H9 (cell line): ENCODE results near the gene ARL16. TPM values are rescaled to one million over a fixed set of nuclear protein-coding genes. Genes with fewer than 3 reads are reported as not detected.

Experiments used
- DNase-seq: peaks from one replicate; pipeline ENCODE4 v3.0.0-alpha.2; 2017
- H2AFZ ChIP-seq: one replicate; pipeline ENCODE4 v1.6.1; 2013; ENCODE audit warnings: mild to moderate bottlenecking, low read length, control low read depth, moderate library complexity
- H2AK5ac ChIP-seq: 2 replicates; pipeline ENCODE4 v1.6.1; 2013; ENCODE audit warnings: low read length, control low read depth, mixed read lengths; ENCODE audit not compliant: insufficient read length
- H2BK120ac ChIP-seq: one replicate; pipeline ENCODE4 v1.6.1; 2013; ENCODE audit warnings: low read depth, mild to moderate bottlenecking, low read length, control low read depth, inconsistent platforms; ENCODE audit not compliant: poor library complexity, severe bottlenecking
- H2BK12ac ChIP-seq: 2 replicates; pipeline ENCODE4 v1.6.1; 2013; ENCODE audit warnings: low read length, control low read depth, mixed read lengths, low read depth; ENCODE audit not compliant: insufficient read length
- H2BK15ac ChIP-seq: 2 replicates; pipeline ENCODE4 v1.6.1; 2013; ENCODE audit warnings: low read depth, low read length, control low read depth
- H2BK20ac ChIP-seq: one replicate; pipeline ENCODE4 v1.6.1; 2013; ENCODE audit warnings: low read depth, mild to moderate bottlenecking, low read length, control low read depth, inconsistent platforms; ENCODE audit not compliant: poor library complexity, severe bottlenecking
- H2BK5ac ChIP-seq: 2 replicates; pipeline ENCODE4 v1.6.1; 2013; ENCODE audit warnings: low read length, control low read depth, mixed read lengths; ENCODE audit not compliant: insufficient read length
- H3K14ac ChIP-seq: 2 replicates; pipeline ENCODE4 v1.6.1; 2013; ENCODE audit warnings: low read length, control low read depth; ENCODE audit not compliant: insufficient read depth
- H3K18ac ChIP-seq: 2 replicates; pipeline ENCODE4 v1.6.1; 2013; ENCODE audit warnings: low read depth, mild to moderate bottlenecking, mixed read lengths, low read length, control low read depth; ENCODE audit not compliant: insufficient read length
- H3K23ac ChIP-seq: 2 replicates; pipeline ENCODE4 v1.6.1; 2013; ENCODE audit warnings: low read length, control low read depth, mixed read lengths, low read depth; ENCODE audit not compliant: insufficient read length
- H3K23me2 ChIP-seq: 2 replicates; pipeline ENCODE4 v1.6.1; 2013; ENCODE audit warnings: low read depth, mild to moderate bottlenecking, mixed read lengths, low read length, control low read depth; ENCODE audit not compliant: insufficient read length, poor library complexity, severe bottlenecking
- H3K27ac ChIP-seq: 2 replicates; pipeline ENCODE4 v1.5.1; 2013; ENCODE audit warnings: low read length, control low read depth, mixed read lengths, low read depth; ENCODE audit not compliant: insufficient read length
- H3K27me3 ChIP-seq: 2 replicates; pipeline ENCODE4 v1.6.1; 2013; ENCODE audit warnings: low read length, control low read depth, inconsistent platforms; ENCODE audit not compliant: insufficient read depth
- H3K4ac ChIP-seq: 2 replicates; pipeline ENCODE4 v1.6.1; 2013; ENCODE audit warnings: low read depth, mild to moderate bottlenecking, control low read depth, inconsistent platforms, low read length, moderate library complexity
- H3K4me1 ChIP-seq: 2 replicates; pipeline ENCODE4 v1.6.1; 2013; ENCODE audit warnings: low read length, control low read depth, inconsistent platforms; ENCODE audit not compliant: insufficient read depth
- H3K4me2 ChIP-seq: 2 replicates; pipeline ENCODE4 v1.6.1; 2013; ENCODE audit warnings: low read length, control low read depth, mixed read lengths; ENCODE audit not compliant: insufficient read length, insufficient read depth
- H3K56ac ChIP-seq: 2 replicates; pipeline ENCODE4 v1.6.1; 2013; ENCODE audit warnings: low read depth, mild to moderate bottlenecking, mixed read lengths, low read length, control low read depth; ENCODE audit not compliant: insufficient read length
- H3K79me1 ChIP-seq: 2 replicates; pipeline ENCODE4 v1.6.1; 2013; ENCODE audit warnings: low read depth, mild to moderate bottlenecking, moderate library complexity, low read length, control low read depth, inconsistent platforms; ENCODE audit not compliant: insufficient read depth, poor library complexity, severe bottlenecking
- H3K79me2 ChIP-seq: 2 replicates; pipeline ENCODE4 v1.6.1; 2013; ENCODE audit warnings: low read length, control low read depth, inconsistent platforms; ENCODE audit not compliant: insufficient read depth
- H3K9ac ChIP-seq: 2 replicates; pipeline ENCODE4 v1.6.1; 2013; ENCODE audit warnings: low read length, control low read depth, mixed read lengths; ENCODE audit not compliant: insufficient read length; ENCODE audit errors: extremely low read depth
- H3K9me3 ChIP-seq: one replicate; pipeline ENCODE4 v1.6.1; 2013; ENCODE audit warnings: low read depth, low read length, inconsistent platforms; ENCODE audit not compliant: control insufficient read depth
- H3T11ph ChIP-seq: one replicate; pipeline ENCODE4 v1.6.1; 2013; ENCODE audit warnings: mild to moderate bottlenecking, low read length, control low read depth, inconsistent platforms
- H4K20me1 ChIP-seq: one replicate; pipeline ENCODE4 v1.6.1; 2013; ENCODE audit not compliant: control insufficient read depth, insufficient read length, insufficient read depth
- H4K5ac ChIP-seq: 2 replicates; pipeline ENCODE4 v1.6.1; 2013; ENCODE audit warnings: low read depth, mild to moderate bottlenecking, mixed read lengths, low read length, control low read depth; ENCODE audit not compliant: insufficient read length
- H4K8ac ChIP-seq: replicated peaks from 2 replicates; pipeline ENCODE4 v1.6.1; 2013; ENCODE audit warnings: low read length, control low read depth, mixed read lengths, low read depth; ENCODE audit not compliant: insufficient read length
- H4K91ac ChIP-seq: 2 replicates; pipeline ENCODE4 v1.6.1; 2013; ENCODE audit warnings: low read depth, mild to moderate bottlenecking, moderate library complexity, mixed read lengths, low read length, control low read depth; ENCODE audit not compliant: insufficient read length
- H3K27ac Mint-ChIP-seq, 3 experiments: 2 replicates in 2 of 3; 3 replicates in 1 of 3; pipeline ENCODE4 v1.8.0; 2020 to 2021; ENCODE audit warnings: mixed read lengths in 3 of 3, mild to moderate bottlenecking in 1 of 3, moderate library complexity in 1 of 3
- H3K27me3 Mint-ChIP-seq: 2 replicates; pipeline ENCODE4 v1.8.0; 2021; ENCODE audit warnings: low read depth, mild to moderate bottlenecking, moderate library complexity, mixed read lengths
- H3K36me3 Mint-ChIP-seq, 3 experiments: 2 replicates in 2 of 3; 3 replicates in 1 of 3; pipeline ENCODE4 v1.8.0; 2020 to 2021; ENCODE audit warnings: low read depth in 3 of 3, mixed read lengths in 3 of 3; ENCODE audit not compliant: insufficient read depth in 1 of 3
- H3K4me1 Mint-ChIP-seq, 2 experiments: 2 replicates each; pipeline ENCODE4 v1.8.0; 2020; ENCODE audit warnings: mixed read lengths in 2 of 2
- H3K4me3 Mint-ChIP-seq, 2 experiments: 2 replicates in 1 of 2; 3 replicates in 1 of 2; pipeline ENCODE4 v1.8.0; 2020 to 2021; ENCODE audit warnings: mild to moderate bottlenecking in 2 of 2, mixed read lengths in 2 of 2, moderate library complexity in 1 of 2
- H3K9me3 Mint-ChIP-seq, 2 experiments: 2 replicates in 1 of 2; 3 replicates in 1 of 2; pipeline ENCODE4 v1.8.0; 2020; ENCODE audit warnings: mild to moderate bottlenecking in 2 of 2, mixed read lengths in 2 of 2, moderate library complexity in 1 of 2
- WGBS: extraction: QIAGEN DNeasy Blood & Tissue Kit; methylation state at CpG from one replicate; pipeline ENCODE4 v1.1.7; 2013; ENCODE audit warnings: missing lambda C conversion rate, low lambda C conversion rate, mixed read lengths; ENCODE audit not compliant: insufficient read length; ENCODE audit errors: extremely low coverage; 5-methylcytosine and 5-hydroxymethylcytosine counted together
- total RNA-seq: library from RNA; stranded (reverse); gene quantifications from 2 replicates; pipeline ENCODE4 v1.2.1, GENCODE V29; 2021
- TF ChIP-seq, protein P1 (sequence below): fragments of 200-600 bp; sonication (generic); conservative IDR thresholded peaks from 3 replicates; pipeline ENCODE4 v1.8.0; 2021; ENCODE audit warnings: antibody characterized with exemption, mild to moderate bottlenecking

ARL16 gene
- total RNA-seq, 1 experiment from 2014 or later: 58.6 TPM

DNA sequence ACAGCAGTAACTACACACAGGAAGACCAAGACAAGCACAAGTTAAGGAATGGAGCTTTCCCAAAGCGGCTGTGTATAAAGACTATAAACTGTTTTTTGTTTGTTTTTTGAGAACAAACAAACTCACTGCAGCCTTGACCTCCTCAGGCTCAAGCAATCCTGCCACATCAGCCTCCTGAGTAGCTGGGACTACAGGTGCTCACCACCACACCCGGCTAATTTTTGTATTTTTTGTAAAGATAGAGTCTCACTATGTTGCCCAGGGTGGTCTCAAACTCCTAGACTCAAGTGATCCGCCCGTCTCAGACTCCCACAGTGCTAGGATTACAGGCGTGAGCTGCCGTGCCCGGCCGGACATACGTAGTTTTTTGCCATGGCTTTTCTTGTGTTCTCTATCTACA, 23.2 kb downstream of the ARL16 start:
- WGBS: no CpG with 5 or more reads among the region's 9 CpGs
- no peak overlapping the region for H3K56ac ChIP-seq
- TF ChIP-seq, protein P1, sequence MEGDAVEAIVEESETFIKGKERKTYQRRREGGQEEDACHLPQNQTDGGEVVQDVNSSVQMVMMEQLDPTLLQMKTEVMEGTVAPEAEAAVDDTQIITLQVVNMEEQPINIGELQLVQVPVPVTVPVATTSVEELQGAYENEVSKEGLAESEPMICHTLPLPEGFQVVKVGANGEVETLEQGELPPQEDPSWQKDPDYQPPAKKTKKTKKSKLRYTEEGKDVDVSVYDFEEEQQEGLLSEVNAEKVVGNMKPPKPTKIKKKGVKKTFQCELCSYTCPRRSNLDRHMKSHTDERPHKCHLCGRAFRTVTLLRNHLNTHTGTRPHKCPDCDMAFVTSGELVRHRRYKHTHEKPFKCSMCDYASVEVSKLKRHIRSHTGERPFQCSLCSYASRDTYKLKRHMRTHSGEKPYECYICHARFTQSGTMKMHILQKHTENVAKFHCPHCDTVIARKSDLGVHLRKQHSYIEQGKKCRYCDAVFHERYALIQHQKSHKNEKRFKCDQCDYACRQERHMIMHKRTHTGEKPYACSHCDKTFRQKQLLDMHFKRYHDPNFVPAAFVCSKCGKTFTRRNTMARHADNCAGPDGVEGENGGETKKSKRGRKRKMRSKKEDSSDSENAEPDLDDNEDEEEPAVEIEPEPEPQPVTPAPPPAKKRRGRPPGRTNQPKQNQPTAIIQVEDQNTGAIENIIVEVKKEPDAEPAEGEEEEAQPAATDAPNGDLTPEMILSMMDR: no peak
- no peak overlapping the region for H2AK5ac ChIP-seq
- no peak overlapping the region for H2BK5ac ChIP-seq
- H3K27ac ChIP-seq: no peak overlapping the region
- Mint-ChIP-seq H3K4me1 (peaks cover under 1% of the 10 kb centered on the region in 2 experiments), H3K9me3 (no peaks in the 10 kb centered on the region), H3K4me3 (no peak overlapping the region), H3K36me3 (peaks cover 5 to 13% (median 12%) of the 10 kb centered on the region in 3 experiments; a peak in 5 of 7 replicates), H3K27ac (no peak overlapping the region), H3K27me3 (no peaks in the 10 kb centered on the region)
- no peak for DNase-seq
- no peak overlapping the region for H3K14ac ChIP-seq
- H2BK15ac ChIP-seq: no peak overlapping the region
- H3K4me2 ChIP-seq: no peak overlapping the region
- H2BK20ac ChIP-seq: no peak overlapping the region
- H3T11ph ChIP-seq: no peak overlapping the region
- H3K9ac ChIP-seq: no peak overlapping the region
- H3K23ac ChIP-seq: no peak overlapping the region
- no peaks in the 10 kb centered on the region for H3K79me2 ChIP-seq
- peaks cover under 1% of the 10 kb centered on the region; the same call in 1 of the 2 replicates for H3K4me1 ChIP-seq
- H2BK120ac ChIP-seq: no peak overlapping the region
- H2BK12ac ChIP-seq: no peak overlapping the region
- H3K79me1 ChIP-seq: no peaks in the 10 kb centered on the region
- peaks cover 4% of the 10 kb centered on the region for H3K23me2 ChIP-seq
- no peaks in the 10 kb centered on the region for H3K27me3 ChIP-seq
- no peaks in the 10 kb centered on the region for H4K20me1 ChIP-seq
- no peak overlapping the region for H3K18ac ChIP-seq
- no peak overlapping the region for H4K8ac ChIP-seq
- no peak overlapping the region for H4K91ac ChIP-seq
- H3K4ac ChIP-seq: no peak overlapping the region
- H4K5ac ChIP-seq: no peak overlapping the region
- H2AFZ ChIP-seq: no peak overlapping the region
- H3K9me3 ChIP-seq: no peaks in the 10 kb centered on the region
